ENCODE measurements around the gene GANAB.

GRCh38 chr11:62644220-62644619 is 2.2 kb downstream of the GANAB start:
- TF ChIP-seq, protein P1, sequence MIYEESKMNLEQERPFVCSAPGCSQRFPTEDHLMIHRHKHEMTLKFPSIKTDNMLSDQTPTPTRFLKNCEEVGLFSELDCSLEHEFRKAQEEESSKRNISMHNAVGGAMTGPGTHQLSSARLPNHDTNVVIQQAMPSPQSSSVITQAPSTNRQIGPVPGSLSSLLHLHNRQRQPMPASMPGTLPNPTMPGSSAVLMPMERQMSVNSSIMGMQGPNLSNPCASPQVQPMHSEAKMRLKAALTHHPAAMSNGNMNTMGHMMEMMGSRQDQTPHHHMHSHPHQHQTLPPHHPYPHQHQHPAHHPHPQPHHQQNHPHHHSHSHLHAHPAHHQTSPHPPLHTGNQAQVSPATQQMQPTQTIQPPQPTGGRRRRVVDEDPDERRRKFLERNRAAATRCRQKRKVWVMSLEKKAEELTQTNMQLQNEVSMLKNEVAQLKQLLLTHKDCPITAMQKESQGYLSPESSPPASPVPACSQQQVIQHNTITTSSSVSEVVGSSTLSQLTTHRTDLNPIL (CRISPR knock-in tag; IDR thresholded peaks at IDR 0.05; ENCODE audit: low read depth), result no peak
- TF ChIP-seq ZFP30 (CRISPR knock-in tag; IDR thresholded peaks at IDR 0.05), result no peak
- TF ChIP-seq, protein P2, sequence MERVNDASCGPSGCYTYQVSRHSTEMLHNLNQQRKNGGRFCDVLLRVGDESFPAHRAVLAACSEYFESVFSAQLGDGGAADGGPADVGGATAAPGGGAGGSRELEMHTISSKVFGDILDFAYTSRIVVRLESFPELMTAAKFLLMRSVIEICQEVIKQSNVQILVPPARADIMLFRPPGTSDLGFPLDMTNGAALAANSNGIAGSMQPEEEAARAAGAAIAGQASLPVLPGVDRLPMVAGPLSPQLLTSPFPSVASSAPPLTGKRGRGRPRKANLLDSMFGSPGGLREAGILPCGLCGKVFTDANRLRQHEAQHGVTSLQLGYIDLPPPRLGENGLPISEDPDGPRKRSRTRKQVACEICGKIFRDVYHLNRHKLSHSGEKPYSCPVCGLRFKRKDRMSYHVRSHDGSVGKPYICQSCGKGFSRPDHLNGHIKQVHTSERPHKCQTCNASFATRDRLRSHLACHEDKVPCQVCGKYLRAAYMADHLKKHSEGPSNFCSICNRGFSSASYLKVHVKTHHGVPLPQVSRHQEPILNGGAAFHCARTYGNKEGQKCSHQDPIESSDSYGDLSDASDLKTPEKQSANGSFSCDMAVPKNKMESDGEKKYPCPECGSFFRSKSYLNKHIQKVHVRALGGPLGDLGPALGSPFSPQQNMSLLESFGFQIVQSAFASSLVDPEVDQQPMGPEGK (CRISPR knock-in tag; IDR thresholded peaks at IDR 0.05; ENCODE audit: borderline replicate concordance), result no peak
- TF ChIP-seq TCF4 (CRISPR knock-in tag; IDR thresholded peaks at IDR 0.05; ENCODE audit: borderline replicate concordance), result no peak
- no peak for TF ChIP-seq PPARA (CRISPR knock-in tag; IDR thresholded peaks at IDR 0.05; ENCODE audit: borderline replicate concordance)
